ENCODE data around the gene NKX3-2.

DNA sequence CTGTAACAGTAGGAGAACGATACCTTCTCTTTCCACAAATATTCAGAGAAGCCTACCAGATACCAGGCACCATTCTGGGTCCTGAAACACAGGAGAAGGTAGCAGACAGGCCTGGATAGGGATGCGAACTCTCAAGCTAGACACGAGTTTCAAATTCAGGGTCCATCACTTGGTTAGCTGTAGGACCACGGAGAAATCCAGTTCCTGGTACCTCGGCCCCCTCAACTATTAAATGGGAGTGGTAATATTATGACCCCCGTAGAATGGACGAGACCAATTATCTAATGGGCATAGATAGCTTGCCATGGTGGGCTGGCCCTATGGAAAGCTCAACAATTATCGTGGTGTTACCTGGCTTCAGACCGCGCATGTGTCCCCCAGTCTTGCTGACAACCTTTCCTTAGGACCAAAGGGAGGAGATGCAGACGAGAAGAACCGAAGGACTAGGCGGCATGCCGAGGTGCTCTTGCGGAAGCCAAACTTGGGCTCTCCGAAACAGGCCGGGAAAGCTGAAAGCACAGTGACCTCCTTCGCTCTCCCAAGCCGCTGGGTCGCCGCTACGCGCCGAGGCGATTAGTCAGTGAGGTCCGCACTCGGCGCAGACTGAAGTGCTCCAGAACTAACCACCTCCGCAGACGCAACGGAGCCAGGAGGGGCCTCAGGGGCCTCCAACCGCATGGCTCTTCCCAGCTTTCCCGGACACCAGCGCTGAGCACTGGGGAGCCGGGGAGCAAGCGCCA is 19.6 kb downstream of the NKX3-2 start:
- TF ChIP-seq, protein P1, sequence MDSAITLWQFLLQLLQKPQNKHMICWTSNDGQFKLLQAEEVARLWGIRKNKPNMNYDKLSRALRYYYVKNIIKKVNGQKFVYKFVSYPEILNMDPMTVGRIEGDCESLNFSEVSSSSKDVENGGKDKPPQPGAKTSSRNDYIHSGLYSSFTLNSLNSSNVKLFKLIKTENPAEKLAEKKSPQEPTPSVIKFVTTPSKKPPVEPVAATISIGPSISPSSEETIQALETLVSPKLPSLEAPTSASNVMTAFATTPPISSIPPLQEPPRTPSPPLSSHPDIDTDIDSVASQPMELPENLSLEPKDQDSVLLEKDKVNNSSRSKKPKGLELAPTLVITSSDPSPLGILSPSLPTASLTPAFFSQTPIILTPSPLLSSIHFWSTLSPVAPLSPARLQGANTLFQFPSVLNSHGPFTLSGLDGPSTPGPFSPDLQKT (IDR thresholded peaks at IDR 0.05; ENCODE audit: borderline replicate concordance, low read depth, low read length), result no peak
- no peak for TF ChIP-seq GLI4 (tag by site-specific recombination; IDR thresholded peaks at IDR 0.05)
- no peak for TF ChIP-seq ZNF324 (tag by site-specific recombination; IDR thresholded peaks at IDR 0.05)
- TF ChIP-seq, protein P2, sequence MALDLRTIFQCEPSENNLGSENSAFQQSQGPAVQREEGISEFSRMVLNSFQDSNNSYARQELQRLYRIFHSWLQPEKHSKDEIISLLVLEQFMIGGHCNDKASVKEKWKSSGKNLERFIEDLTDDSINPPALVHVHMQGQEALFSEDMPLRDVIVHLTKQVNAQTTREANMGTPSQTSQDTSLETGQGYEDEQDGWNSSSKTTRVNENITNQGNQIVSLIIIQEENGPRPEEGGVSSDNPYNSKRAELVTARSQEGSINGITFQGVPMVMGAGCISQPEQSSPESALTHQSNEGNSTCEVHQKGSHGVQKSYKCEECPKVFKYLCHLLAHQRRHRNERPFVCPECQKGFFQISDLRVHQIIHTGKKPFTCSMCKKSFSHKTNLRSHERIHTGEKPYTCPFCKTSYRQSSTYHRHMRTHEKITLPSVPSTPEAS (tag by site-specific recombination; IDR thresholded peaks at IDR 0.05), result no peak
